Measurements from ENCODE around the gene EFNA5. TPM values are rescaled to one million over a fixed set of nuclear protein-coding genes. Genes with fewer than 3 reads are reported as not detected.

Gene EFNA5
- total and polyA plus RNA-seq, 2 donors from 2014 or later, result 5.9 to 54.4 TPM

DNA sequence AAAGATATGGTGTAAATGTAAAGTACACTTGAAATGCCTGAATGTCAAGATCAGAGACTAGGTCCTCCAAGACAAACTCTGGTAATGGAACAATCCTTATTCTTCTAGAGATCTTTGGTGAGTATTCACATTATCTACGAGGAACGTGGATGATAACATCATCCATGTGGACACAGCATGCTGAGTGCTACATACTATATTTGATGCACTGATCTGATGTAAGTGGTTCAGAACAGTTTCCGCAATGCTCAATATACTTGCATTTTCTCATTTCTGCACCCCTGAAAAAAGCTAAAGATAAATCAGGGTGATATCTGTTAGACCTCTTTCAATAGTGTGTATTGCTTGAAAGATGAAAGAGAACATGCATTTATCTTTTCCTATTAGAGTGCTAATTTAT, 226.8 kb downstream of the EFNA5 start:
- no peak for FAIRE-seq
- Histone ChIP-seq H3K4me1 (ENCODE audit: control insufficient read depth in 2 of 3, insufficient read depth in 2 of 3, low read depth in 1 of 3, low read length in 3 of 3) (no peaks in the 10 kb centered on the region), H3K36me3 (ENCODE audit: control insufficient read depth in 2 of 3, insufficient read depth in 3 of 3, low read length in 3 of 3) (no peaks in the 10 kb centered on the region), H3K4me3 (ENCODE audit: low read length in 3 of 3) (no peak overlapping the region), H3K27ac (ENCODE audit: low read depth in 2 of 2, low read length in 2 of 2) (no peak overlapping the region), H3K9ac (ENCODE audit: low read length in 3 of 3) (no peak overlapping the region), H3K27me3 (ENCODE audit: control insufficient read depth, insufficient read depth, low read length) (no peaks in the 10 kb centered on the region), H3K9me3 (ENCODE audit: control insufficient read depth in 2 of 3, insufficient read depth in 1 of 3, low read length in 3 of 3) (no peaks in the 10 kb centered on the region)
- TF ChIP-seq, protein P1, sequence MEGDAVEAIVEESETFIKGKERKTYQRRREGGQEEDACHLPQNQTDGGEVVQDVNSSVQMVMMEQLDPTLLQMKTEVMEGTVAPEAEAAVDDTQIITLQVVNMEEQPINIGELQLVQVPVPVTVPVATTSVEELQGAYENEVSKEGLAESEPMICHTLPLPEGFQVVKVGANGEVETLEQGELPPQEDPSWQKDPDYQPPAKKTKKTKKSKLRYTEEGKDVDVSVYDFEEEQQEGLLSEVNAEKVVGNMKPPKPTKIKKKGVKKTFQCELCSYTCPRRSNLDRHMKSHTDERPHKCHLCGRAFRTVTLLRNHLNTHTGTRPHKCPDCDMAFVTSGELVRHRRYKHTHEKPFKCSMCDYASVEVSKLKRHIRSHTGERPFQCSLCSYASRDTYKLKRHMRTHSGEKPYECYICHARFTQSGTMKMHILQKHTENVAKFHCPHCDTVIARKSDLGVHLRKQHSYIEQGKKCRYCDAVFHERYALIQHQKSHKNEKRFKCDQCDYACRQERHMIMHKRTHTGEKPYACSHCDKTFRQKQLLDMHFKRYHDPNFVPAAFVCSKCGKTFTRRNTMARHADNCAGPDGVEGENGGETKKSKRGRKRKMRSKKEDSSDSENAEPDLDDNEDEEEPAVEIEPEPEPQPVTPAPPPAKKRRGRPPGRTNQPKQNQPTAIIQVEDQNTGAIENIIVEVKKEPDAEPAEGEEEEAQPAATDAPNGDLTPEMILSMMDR (IDR thresholded peaks at IDR 0.05; ENCODE audit: borderline replicate concordance, extremely low read depth, insufficient read depth), result no peak
- no peak for DNase-seq
- intact Hi-C loops (cut with DNase I), result no loop called here

GRCh38 chr5:107442452-107442851, 228.3 kb downstream of the EFNA5 start:
- no peak for DNase-seq
- TF ChIP-seq, protein P1 (IDR thresholded peaks at IDR 0.05; ENCODE audit: borderline replicate concordance, extremely low read depth, insufficient read depth), result no peak
- no peaks in the 10 kb centered on the region for H3K27me3 ChIP-seq (ENCODE audit: control insufficient read depth, insufficient read depth, low read length)
- no peak overlapping the region for H3K4me3 ChIP-seq (ENCODE audit: low read length in 3 of 3)
- no peak overlapping the region for H3K9ac ChIP-seq (ENCODE audit: low read length in 3 of 3)
- no peak for FAIRE-seq
- no peaks in the 10 kb centered on the region for H3K4me1 ChIP-seq (ENCODE audit: control insufficient read depth in 2 of 3, insufficient read depth in 2 of 3, low read depth in 1 of 3, low read length in 3 of 3)
- no peaks in the 10 kb centered on the region for H3K36me3 ChIP-seq (ENCODE audit: control insufficient read depth in 2 of 3, insufficient read depth in 3 of 3, low read length in 3 of 3)
- no peaks in the 10 kb centered on the region for H3K9me3 ChIP-seq (ENCODE audit: control insufficient read depth in 2 of 3, insufficient read depth in 1 of 3, low read length in 3 of 3)
- no peak overlapping the region for H3K27ac ChIP-seq (ENCODE audit: low read depth in 2 of 2, low read length in 2 of 2)
- intact Hi-C loops (cut with DNase I), result no loop called here

- H3K4me3 ChIP-seq (ENCODE audit: low read length in 3 of 3), result no peak overlapping the region
- H3K36me3 ChIP-seq (ENCODE audit: control insufficient read depth in 2 of 3, insufficient read depth in 3 of 3, low read length in 3 of 3), result no peaks in the 10 kb centered on the region
- intact Hi-C loops (cut with DNase I), result no loop called here
- TF ChIP-seq, protein P1 (IDR thresholded peaks at IDR 0.05; ENCODE audit: borderline replicate concordance, extremely low read depth, insufficient read depth), result no peak
- H3K4me1 ChIP-seq (ENCODE audit: control insufficient read depth in 2 of 3, insufficient read depth in 2 of 3, low read depth in 1 of 3, low read length in 3 of 3), result peaks cover 3 to 5% (median 4%) of the 10 kb centered on the region in 3 donors
- FAIRE-seq (no peak), DNase-seq (no peak)
- no peaks in the 10 kb centered on the region for H3K9me3 ChIP-seq (ENCODE audit: control insufficient read depth in 2 of 3, insufficient read depth in 1 of 3, low read length in 3 of 3)
- H3K27me3 ChIP-seq (ENCODE audit: control insufficient read depth, insufficient read depth, low read length), result no peaks in the 10 kb centered on the region
- no peak overlapping the region for H3K27ac ChIP-seq (ENCODE audit: low read depth in 2 of 2, low read length in 2 of 2)
- H3K9ac ChIP-seq (ENCODE audit: low read length in 3 of 3), result no peak overlapping the region
Measured at GRCh38 chr5:107439832-107440231, 230.9 kb downstream of the EFNA5 start.

DNA sequence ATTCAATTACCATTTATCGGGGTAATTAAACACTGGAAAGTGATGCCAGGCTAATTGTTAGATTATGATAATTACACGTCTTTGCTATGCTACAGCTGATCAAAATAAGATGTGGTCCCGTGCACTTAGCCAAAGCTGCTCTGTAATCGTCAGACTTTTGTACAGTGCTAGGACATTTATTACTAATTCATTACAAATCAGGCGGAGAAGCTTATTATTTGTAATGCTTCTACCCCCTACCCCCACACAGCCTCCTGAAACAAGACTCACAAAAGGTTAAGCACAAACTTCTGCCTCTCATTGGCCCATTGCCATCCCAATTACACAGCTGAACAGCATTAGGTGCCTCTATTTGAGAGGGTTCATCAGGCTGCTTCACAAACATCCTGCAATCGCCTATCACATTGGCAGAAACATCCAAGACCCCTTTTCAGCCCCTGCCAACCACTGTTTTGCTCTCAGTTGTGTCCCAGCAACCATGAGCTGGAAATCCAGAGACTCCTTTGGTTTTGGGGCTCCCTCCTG, 232.7 kb downstream of the EFNA5 start:
- intact Hi-C loops (cut with DNase I), result no loop called here
- Histone ChIP-seq H3K9ac (ENCODE audit: low read length in 3 of 3) (no peak overlapping the region), H3K9me3 (ENCODE audit: control insufficient read depth in 2 of 3, insufficient read depth in 1 of 3, low read length in 3 of 3) (no peaks in the 10 kb centered on the region), H3K36me3 (ENCODE audit: control insufficient read depth in 2 of 3, insufficient read depth in 3 of 3, low read length in 3 of 3) (no peaks in the 10 kb centered on the region), H3K27ac (ENCODE audit: low read depth in 2 of 2, low read length in 2 of 2) (no peak overlapping the region), H3K27me3 (ENCODE audit: control insufficient read depth, insufficient read depth, low read length) (no peaks in the 10 kb centered on the region), H3K4me1 (ENCODE audit: control insufficient read depth in 2 of 3, insufficient read depth in 2 of 3, low read depth in 1 of 3, low read length in 3 of 3) (peaks cover 3 to 5% (median 4%) of the 10 kb centered on the region in 3 donors), H3K4me3 (ENCODE audit: low read length in 3 of 3) (no peak overlapping the region)
- DNase-seq (no peak), FAIRE-seq (no peak)
- TF ChIP-seq, protein P1 (IDR thresholded peaks at IDR 0.05; ENCODE audit: borderline replicate concordance, extremely low read depth, insufficient read depth), result no peak

All from kidney (tissue), 14 donors.